Activated T-cell treated with anti-CD3 and anti-CD28 coated beads for 4 hours (primary cell): ENCODE measurements around the gene SLC38A1.
"Not testable (repeated sequence)": the region's sequence is repeated elsewhere in the genome, so short reads cannot be mapped to it uniquely, and the experiment has no call there.

Source experiments
- DNase-seq: peaks from one replicate; pipeline ENCODE4 v3.0.0-alpha.2; 2020

The SLC38A1 gene

GRCh38 chr12:46268583-46269428 lies at the start of gene SLC38A1:
SLC38A1 (minus strand) TSS chr12:46269043; CDS start chr12:46239800, 29,243 bp downstream.
- peak; percentile 75 for DNase-seq

GRCh38 chr12:46318037-46318436 lies 49.2 kb upstream of the SLC38A1 start:
- no peak for DNase-seq

- DNase-seq: no peak
Measured at GRCh38 chr12:46304070-46304469, 35.2 kb upstream of the SLC38A1 start.

GRCh38 chr12:46303039-46303666 lies 34.3 kb upstream of the SLC38A1 start:
- DNase-seq: peak; percentile 43

- DNase-seq: no peak
Measured at GRCh38 chr12:46300910-46301309, 32.1 kb upstream of the SLC38A1 start.

- no peak for DNase-seq
Measured at GRCh38 chr12:46299851-46300250, 31.0 kb upstream of the SLC38A1 start.

GRCh38 chr12:46298261-46298660 lies 29.4 kb upstream of the SLC38A1 start:
- no peak for DNase-seq

GRCh38 chr12:46296822-46297221 lies 28.0 kb upstream of the SLC38A1 start:
- DNase-seq: no peak

- no peak for DNase-seq
Measured at GRCh38 chr12:46292754-46293402, 24.0 kb upstream of the SLC38A1 start.

DNA sequence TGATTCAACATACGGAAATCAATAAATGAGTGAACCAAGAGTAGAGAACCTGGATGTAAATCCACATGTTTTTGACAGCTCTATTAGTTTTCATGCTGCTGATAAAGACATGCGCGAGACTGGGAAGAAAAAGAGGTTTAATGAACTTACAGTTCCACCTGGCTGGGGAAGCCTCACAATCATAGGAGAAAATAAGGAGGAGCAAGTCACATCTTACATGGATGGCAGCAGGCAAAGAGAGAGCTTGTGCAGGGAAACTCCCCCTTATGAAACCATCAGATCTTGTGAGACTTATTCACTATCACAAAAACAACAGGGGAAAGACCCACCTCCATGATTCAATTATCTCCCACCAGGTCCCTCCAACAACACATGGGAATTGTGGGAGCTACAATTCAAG lies 23.1 kb upstream of the SLC38A1 start:
- not testable (repeated sequence) for DNase-seq

GRCh38 chr12:46285177-46285576 lies 16.3 kb upstream of the SLC38A1 start:
- not testable (repeated sequence) for DNase-seq

DNA sequence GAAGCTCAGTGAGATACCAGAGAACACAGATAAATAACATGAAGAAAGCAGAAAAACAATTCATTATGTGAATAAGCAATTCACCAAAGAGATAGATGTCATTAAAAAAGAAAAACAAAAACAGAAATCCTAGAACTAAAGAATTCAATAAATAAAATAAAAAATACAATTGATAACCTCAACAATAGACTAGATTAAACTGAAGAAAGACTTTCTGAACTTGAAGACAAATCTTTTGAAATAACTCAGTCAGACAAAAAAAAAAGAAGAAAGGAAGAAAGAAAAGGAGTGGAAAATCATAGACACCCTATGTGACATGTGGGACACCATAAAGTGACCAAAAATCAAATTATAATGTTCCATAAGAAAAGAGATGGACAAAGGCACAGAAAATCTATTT lies 14.0 kb upstream of the SLC38A1 start:
- DNase-seq: no peak

- no peak for DNase-seq
Measured at GRCh38 chr12:46276756-46277155, 7.9 kb upstream of the SLC38A1 start.

DNA sequence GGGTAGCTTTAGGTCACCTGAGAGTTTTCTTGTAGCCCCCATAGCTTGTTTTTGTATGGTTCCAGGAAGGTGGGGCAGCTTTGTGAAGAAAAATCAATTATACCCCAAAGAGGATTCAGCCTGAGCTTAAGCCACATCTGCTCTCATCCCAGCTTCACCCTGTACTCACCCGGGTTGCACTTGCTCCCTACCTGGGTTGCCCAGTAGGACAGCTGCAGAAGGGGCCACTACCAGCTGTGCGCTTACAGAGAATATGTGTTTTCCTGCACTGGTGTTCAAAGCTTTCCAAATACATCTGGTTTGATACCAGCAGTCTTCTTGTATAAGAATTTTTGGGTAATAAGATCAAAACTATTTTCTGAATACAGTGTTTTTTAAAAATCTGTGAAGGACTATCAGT lies 3.0 kb upstream of the SLC38A1 start:
- DNase-seq: no peak

GRCh38 chr12:46269429-46270241 lies 792 bp upstream of the SLC38A1 start:
- peak; percentile 59 for DNase-seq

DNA sequence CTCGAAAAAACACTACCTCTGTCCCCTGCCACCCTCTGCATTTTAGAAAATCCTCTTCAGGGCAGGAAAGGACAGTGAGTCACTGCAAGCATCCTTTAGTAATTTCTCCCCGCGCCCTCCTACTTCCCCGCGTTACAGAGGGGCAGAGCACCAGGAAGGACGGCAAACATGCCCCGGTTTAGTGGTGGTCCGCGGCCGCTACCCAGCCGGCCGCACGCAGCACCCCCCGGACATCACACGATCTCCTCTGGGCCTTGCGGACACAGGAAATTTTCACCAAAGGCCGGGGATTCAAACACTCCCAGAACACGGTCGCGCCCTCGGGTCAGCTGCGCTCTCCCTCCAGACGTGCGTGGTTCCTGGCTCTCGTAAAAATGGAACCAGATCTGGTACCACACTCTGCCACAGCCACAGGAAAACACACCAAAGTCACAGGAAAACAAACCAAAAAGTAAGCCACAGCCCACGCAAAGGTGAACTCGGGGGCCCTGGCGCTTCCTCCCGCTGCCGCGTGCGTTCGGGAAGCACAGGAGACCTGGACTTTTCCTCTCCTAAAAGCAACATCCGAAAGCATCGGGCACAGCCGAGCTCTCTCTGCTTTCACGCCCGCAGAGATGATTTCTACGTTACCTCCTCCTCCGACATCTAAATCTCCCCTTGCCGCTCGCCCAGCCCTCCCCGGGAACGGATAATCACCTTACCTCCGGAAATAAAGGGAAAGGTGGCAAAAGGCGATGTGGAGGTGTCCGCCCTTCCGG lies 839 bp downstream of the SLC38A1 start:
- peak; percentile 25 for DNase-seq

DNA sequence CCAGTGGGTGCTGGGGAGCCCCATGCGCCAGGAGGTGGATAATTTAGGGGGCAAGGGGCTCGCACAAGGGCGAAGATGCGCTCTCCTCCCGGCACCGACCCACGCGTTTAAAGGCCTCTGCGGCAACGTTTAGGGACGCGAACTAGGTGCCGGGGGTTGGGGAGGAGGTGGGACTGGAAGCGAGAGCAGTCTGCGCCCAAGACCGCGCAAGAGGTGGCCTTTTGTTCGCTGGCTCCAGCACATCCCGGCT lies 1.3 kb downstream of the SLC38A1 start:
- no peak for DNase-seq

GRCh38 chr12:46266869-46267574 lies 1.8 kb downstream of the SLC38A1 start:
- peak; percentile 50 for DNase-seq

DNA sequence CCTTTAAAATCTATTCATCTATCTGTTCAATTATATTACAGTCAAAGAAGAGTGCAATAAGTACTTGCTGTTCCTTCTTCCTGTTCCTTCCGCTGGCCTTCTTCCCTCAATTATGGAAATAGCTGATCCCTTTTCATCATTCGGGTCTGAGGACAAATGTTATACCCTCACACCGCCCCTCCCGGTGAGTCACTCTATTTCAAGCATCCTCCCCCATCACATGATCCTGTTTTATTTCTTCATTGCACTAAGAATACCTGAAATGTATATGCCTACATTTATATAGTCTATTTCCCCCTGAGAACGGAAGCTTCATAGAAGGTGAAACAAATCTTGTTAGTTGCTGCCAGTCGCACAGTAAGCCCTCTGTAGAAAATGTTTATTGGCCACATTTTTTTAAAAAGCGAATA lies 2.5 kb downstream of the SLC38A1 start:
- peak; percentile 26 for DNase-seq

DNA sequence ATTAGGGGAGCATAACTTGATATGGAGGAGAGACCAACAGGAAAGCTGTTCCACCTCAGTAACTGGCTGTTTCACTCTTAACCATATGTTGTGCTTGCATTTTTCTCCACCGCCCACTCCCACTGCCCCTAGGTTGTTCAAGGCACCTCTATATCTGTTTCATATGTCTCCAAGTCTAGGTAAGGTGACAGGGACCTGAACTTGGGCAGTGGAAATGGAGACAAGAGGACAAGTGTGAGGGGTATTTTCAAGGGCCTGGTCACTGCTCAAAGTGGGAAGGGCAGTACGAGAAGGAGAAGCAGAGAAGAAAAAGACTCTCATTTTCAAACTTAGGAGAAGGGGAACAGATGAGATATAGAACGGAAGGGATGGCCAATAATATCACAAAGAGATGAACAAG lies 3.1 kb downstream of the SLC38A1 start:
- DNase-seq: no peak

GRCh38 chr12:46265102-46265501 lies 3.7 kb downstream of the SLC38A1 start:
- DNase-seq: no peak

DNA sequence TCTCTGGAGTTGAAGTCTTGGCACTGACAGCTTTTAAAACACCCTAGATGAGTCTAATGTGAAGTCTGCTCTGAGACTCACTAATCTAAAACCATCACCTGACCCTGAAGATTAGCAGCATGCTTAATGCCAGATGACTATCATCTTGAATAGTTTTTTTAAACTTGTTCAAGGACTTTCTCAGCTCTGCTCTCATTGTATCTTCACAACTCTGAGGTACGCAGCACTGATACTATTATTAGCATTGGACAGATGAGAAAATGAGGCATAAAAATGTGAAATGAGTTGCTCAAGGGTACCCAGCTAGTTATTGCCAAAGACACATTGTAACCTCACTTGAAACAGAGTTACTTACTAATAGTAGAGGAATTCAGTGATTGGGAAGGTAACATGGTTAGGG lies 4.8 kb downstream of the SLC38A1 start:
- no peak for DNase-seq
